Ishikawa (cell line): ENCODE measurements around the gene CFTR.

Source experiments
- CREB1 ChIP-seq: IDR thresholded peaks from 2 replicates; pipeline ENCODE4 v1.6.1; 2012; ENCODE audit warnings: low read depth
- EP300 ChIP-seq: IDR thresholded peaks from 2 replicates; pipeline ENCODE4 v1.6.1; 2012; ENCODE audit warnings: borderline replicate concordance
- FOXM1 ChIP-seq: IDR thresholded peaks from 2 replicates; pipeline ENCODE4 v1.6.1; 2012; ENCODE audit warnings: low read depth, borderline replicate concordance
- NFIC ChIP-seq: IDR thresholded peaks from 2 replicates; pipeline ENCODE4 v1.6.1; 2012
- TAF1 ChIP-seq: IDR thresholded peaks from 2 replicates; pipeline ENCODE4 v1.6.1; 2012; ENCODE audit warnings: low read depth, mild to moderate bottlenecking
- TF ChIP-seq, protein P1 (sequence below): IDR thresholded peaks from 2 replicates; pipeline ENCODE4 v1.6.1; 2012; ENCODE audit warnings: low read depth, mild to moderate bottlenecking
- TF ChIP-seq, protein P2 (sequence below): IDR thresholded peaks from 2 replicates; pipeline ENCODE4 v1.6.1; 2012

DNA sequence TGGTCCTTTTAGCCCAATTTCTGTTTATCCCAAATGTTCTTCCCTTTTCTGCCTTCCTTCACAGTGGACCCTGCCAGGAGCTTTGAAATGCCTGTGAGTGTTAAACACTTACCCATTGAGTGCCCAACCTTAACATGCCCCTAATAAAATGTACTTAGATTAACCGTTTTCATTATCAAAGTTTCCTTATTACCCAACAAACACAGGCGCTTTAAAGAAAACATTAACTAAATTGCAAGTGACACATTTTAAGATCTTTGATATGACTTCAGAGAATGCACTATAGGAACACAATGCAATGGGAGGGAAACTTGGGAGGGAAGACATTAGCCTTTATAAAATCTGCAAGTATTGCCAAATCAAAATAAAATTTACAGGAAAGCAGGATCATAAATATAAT is 177.0 kb downstream of the CFTR start:
- TF ChIP-seq NFIC: no peak
- TF ChIP-seq TAF1: no peak
- TF ChIP-seq, protein P1, sequence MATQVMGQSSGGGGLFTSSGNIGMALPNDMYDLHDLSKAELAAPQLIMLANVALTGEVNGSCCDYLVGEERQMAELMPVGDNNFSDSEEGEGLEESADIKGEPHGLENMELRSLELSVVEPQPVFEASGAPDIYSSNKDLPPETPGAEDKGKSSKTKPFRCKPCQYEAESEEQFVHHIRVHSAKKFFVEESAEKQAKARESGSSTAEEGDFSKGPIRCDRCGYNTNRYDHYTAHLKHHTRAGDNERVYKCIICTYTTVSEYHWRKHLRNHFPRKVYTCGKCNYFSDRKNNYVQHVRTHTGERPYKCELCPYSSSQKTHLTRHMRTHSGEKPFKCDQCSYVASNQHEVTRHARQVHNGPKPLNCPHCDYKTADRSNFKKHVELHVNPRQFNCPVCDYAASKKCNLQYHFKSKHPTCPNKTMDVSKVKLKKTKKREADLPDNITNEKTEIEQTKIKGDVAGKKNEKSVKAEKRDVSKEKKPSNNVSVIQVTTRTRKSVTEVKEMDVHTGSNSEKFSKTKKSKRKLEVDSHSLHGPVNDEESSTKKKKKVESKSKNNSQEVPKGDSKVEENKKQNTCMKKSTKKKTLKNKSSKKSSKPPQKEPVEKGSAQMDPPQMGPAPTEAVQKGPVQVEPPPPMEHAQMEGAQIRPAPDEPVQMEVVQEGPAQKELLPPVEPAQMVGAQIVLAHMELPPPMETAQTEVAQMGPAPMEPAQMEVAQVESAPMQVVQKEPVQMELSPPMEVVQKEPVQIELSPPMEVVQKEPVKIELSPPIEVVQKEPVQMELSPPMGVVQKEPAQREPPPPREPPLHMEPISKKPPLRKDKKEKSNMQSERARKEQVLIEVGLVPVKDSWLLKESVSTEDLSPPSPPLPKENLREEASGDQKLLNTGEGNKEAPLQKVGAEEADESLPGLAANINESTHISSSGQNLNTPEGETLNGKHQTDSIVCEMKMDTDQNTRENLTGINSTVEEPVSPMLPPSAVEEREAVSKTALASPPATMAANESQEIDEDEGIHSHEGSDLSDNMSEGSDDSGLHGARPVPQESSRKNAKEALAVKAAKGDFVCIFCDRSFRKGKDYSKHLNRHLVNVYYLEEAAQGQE: no peak
- no peak for TF ChIP-seq EP300
- no peak for TF ChIP-seq CREB1
- TF ChIP-seq, protein P2, sequence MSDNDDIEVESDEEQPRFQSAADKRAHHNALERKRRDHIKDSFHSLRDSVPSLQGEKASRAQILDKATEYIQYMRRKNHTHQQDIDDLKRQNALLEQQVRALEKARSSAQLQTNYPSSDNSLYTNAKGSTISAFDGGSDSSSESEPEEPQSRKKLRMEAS: no peak
- no peak for TF ChIP-seq FOXM1
